GM21528 (cell line): ENCODE results near the gene DNAJB13.
A peak's percentile ranks its signal among the peaks of the same experiment; 100 is the strongest.
"Not testable (repeated sequence)": the region's sequence is repeated elsewhere in the genome, so short reads cannot be mapped to it uniquely, and the experiment has no call there.

Source experiments
- ATAC-seq: cut with Tn5 transposase; IDR thresholded peaks from one replicate; pipeline ENCODE4 v1.9.1; 2021; ENCODE audit warnings: mild to moderate bottlenecking, moderate library complexity; ENCODE audit not compliant: unreplicated experiment, low FRiP score

Gene DNAJB13

GRCh38 chr11:73974604-73975478, 24.0 kb downstream of the DNAJB13 start:
- ATAC-seq, result no peak

GRCh38 chr11:73975479-73975757, 24.6 kb downstream of the DNAJB13 start:
- no peak for ATAC-seq

- no peak for ATAC-seq
These were observed 25.8 kb downstream of the DNAJB13 start for GRCh38 chr11:73976451-73977151.

- no peak for ATAC-seq
These were observed 27.2 kb downstream of the DNAJB13 start for GRCh38 chr11:73977856-73978519.

GRCh38 chr11:73978576-73979086, 27.8 kb downstream of the DNAJB13 start:
- no peak for ATAC-seq

- peak; percentile 47 for ATAC-seq
These were observed 29.5 kb downstream of the DNAJB13 start for GRCh38 chr11:73980001-73980961.

- no peak for ATAC-seq
These were observed 30.4 kb downstream of the DNAJB13 start for GRCh38 chr11:73981051-73981805.

GRCh38 chr11:73982595-73982989, 31.8 kb downstream of the DNAJB13 start, which contains the start of gene UCP2:
Gene UCP2 (minus strand): TSS chr11:73982843. CDS start chr11:73978378, 4,465 bp downstream.
- ATAC-seq, result peak; percentile 49

GRCh38 chr11:73982990-73983740, 32.3 kb downstream of the DNAJB13 start:
- peak; percentile 80 for ATAC-seq

- no peak for ATAC-seq
These were observed 33.1 kb downstream of the DNAJB13 start for GRCh38 chr11:73983741-73984538.

GRCh38 chr11:73985661-73986060, 34.8 kb downstream of the DNAJB13 start:
- ATAC-seq, result not testable (repeated sequence)

GRCh38 chr11:73988227-73988626, 37.4 kb downstream of the DNAJB13 start:
- no peak for ATAC-seq

GRCh38 chr11:73989156-73989555, 38.3 kb downstream of the DNAJB13 start:
- ATAC-seq, result no peak

GRCh38 chr11:73990730-73991129, 39.9 kb downstream of the DNAJB13 start:
- no peak for ATAC-seq

GRCh38 chr11:73991471-73992006, 40.7 kb downstream of the DNAJB13 start:
- ATAC-seq, result no peak

GRCh38 chr11:73995247-73995646, 44.4 kb downstream of the DNAJB13 start:
- ATAC-seq, result no peak

GRCh38 chr11:73995731-73996130, 44.9 kb downstream of the DNAJB13 start:
- no peak for ATAC-seq
